ENCODE data around the gene UCK2. TPM values are rescaled to one million over a fixed set of nuclear protein-coding genes. Genes with fewer than 3 reads are reported as not detected.

Gene UCK2
- total and polyA plus RNA-seq, 10 of the 15 experiments (the other 5 are each of a cell fraction or from before 2014, with no cell fraction given): 55.3 to 106 (median 84.9) TPM

- no peak overlapping the region for H3K9ac ChIP-seq (ENCODE audit: control insufficient read depth, insufficient read depth, low read length)
- ChIA-PET RAD21 (ENCODE audit: unreplicated experiment) (interaction anchor here (0.8 to 3.8 kb wide), 9 partner anchors 9 to 86 kb away, joined by 3 to 31 read pairs (median 9); partner anchors contain the start of genes TMCO1 and UCK2), CTCF (interaction anchor here (0.6 to 9.7 kb wide), 10 partner anchors 17 to 1752 kb away, joined by 3 to 62 read pairs (median 3); partner anchors contain the start of genes TMCO1 and UCK2), SMC1A (ENCODE audit: uncharacterized antibody, unreplicated experiment) (interaction anchor here (0.7 to 17.9 kb wide), 13 partner anchors 10 to 86 kb away, joined by 3 to 212 read pairs (median 6); no protein-coding TSS in a partner anchor), POLR2A (interaction anchor here (1.0 to 3.4 kb wide), 7 partner anchors 14 to 28 kb away, joined by 3 to 20 read pairs (median 4); no protein-coding TSS in a partner anchor)
- peaks cover 34% of the 10 kb centered on the region for H3K4me1 ChIP-seq (ENCODE audit: control insufficient read depth, insufficient read depth, low read length)
- TF ChIP-seq HDGF (IDR thresholded peaks at IDR 0.05): no peak
- TF ChIP-seq ZNF217 (IDR thresholded peaks at IDR 0.05): no peak
- TF ChIP-seq ZBTB33 (IDR thresholded peaks at IDR 0.05): no peak
- peak; percentile 49; the same call in 1 of the 2 replicates for TF ChIP-seq ZNF384 (IDR thresholded peaks at IDR 0.05; ENCODE audit: borderline replicate concordance, low read depth, low read length)
- no peak for TF ChIP-seq SREBF1 (IDR thresholded peaks at IDR 0.05; ENCODE audit: low read length)
- TF ChIP-seq, protein P1, sequence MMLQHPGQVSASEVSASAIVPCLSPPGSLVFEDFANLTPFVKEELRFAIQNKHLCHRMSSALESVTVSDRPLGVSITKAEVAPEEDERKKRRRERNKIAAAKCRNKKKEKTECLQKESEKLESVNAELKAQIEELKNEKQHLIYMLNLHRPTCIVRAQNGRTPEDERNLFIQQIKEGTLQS (IDR thresholded peaks at IDR 0.05; ENCODE audit: borderline replicate concordance, extremely low read depth, low read depth, low read length): no peak
- TF ChIP-seq, protein P2, sequence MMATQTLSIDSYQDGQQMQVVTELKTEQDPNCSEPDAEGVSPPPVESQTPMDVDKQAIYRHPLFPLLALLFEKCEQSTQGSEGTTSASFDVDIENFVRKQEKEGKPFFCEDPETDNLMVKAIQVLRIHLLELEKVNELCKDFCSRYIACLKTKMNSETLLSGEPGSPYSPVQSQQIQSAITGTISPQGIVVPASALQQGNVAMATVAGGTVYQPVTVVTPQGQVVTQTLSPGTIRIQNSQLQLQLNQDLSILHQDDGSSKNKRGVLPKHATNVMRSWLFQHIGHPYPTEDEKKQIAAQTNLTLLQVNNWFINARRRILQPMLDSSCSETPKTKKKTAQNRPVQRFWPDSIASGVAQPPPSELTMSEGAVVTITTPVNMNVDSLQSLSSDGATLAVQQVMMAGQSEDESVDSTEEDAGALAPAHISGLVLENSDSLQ (IDR thresholded peaks at IDR 0.05): peak; percentile 70
- peak; percentile 87 for TF ChIP-seq MLLT1 (IDR thresholded peaks at IDR 0.05)
- H3K27ac ChIP-seq (ENCODE audit: control insufficient read depth, insufficient read depth): peak overlapping the region; percentile 21; the same call in 1 of the 2 replicates
- 71% methylated on average over 9 of the region's 9 CpGs for WGBS (ENCODE audit: insufficient coverage, insufficient replicate concordance, low lambda C conversion rate, missing lambda C conversion rate)
- DNase-seq (ENCODE audit: low read depth, low spot score): no peak
- H3K36me3 ChIP-seq (ENCODE audit: control insufficient read depth in 2 of 2, insufficient read depth in 2 of 2, low read length in 1 of 2): peaks cover 0 to 5% of the 10 kb centered on the region in 2 experiments; a peak in 2 of 4 replicates
- no peaks in the 10 kb centered on the region for H3K27me3 ChIP-seq (replicated peaks in 1 of 2; ENCODE audit: control insufficient read depth in 2 of 2, insufficient read depth in 2 of 2, low read length in 1 of 2)
- no peaks in the 10 kb centered on the region for H3K9me3 ChIP-seq (replicated peaks; ENCODE audit: control insufficient read depth, insufficient read depth, low read length)
- intact Hi-C loops (cut with micrococcal nuclease; ENCODE audit: unreplicated experiment) (no loop called here), in situ Hi-C loops (cut with MboI) (no loop called here)
- no TSS peak for BruUV-seq (replicated peaks)
- H4K20me1 ChIP-seq (ENCODE audit: control insufficient read depth, insufficient read depth): no peaks in the 10 kb centered on the region
- no peak overlapping the region for H3K4me3 ChIP-seq
- FAIRE-seq: no peak
- H2AFZ ChIP-seq (ENCODE audit: control insufficient read depth, low read depth, low read length): no peak overlapping the region
- no peak for ATAC-seq
- no peak overlapping the region for H3K4me2 ChIP-seq (ENCODE audit: control insufficient read depth, insufficient read depth)
- peaks cover 86% of the 10 kb centered on the region for H3K79me2 ChIP-seq (ENCODE audit: control insufficient read depth, insufficient read depth, low read length)
Measured at GRCh38 chr1:165855010-165855838, 27.8 kb downstream of the UCK2 start.
